ENCODE data around the gene RACK1. TPM values are rescaled to one million over a fixed set of nuclear protein-coding genes. Genes with fewer than 3 reads are reported as not detected.
A peak's percentile ranks its signal among the peaks of the same experiment; 100 is the strongest.

Gene RACK1
- total and polyA plus RNA-seq, 12 donors: 581 to 2,221 (median 640) TPM

- H3K4me1 ChIP-seq: peaks cover 11 to 70% (median 56%) of the 10 kb centered on the region in 9 donors
- H3K36me3 ChIP-seq: peaks cover 0 to 52% (median 14%) of the 10 kb centered on the region in 9 donors
- peak overlapping the region; percentile 73 to 99 (median 92) for H3K4me3 ChIP-seq
- intact Hi-C loops (cut with DNase I): loop anchor here in 8 of 10 donors (2.0 to 10.0 kb wide), 5 partner anchors 37 to 78 kb away; partner anchors contain the start of gene TRIM41 (in 1 of the 8)
- H3K27me3 ChIP-seq: no peaks in the 10 kb centered on the region
- TF ChIP-seq CTCF (IDR thresholded peaks at IDR 0.05): no peak
- H3K9me3 ChIP-seq: no peaks in the 10 kb centered on the region
- 1 to 2% methylated on average over 26 of the region's 26 CpGs for WGBS, 2 donors
- ATAC-seq: peak in 2 of 8 donors; percentile 0
- peak overlapping the region in 9 of 10 donors; percentile 99 to 100 (median 100) for H3K27ac ChIP-seq
- DNase-seq: no peak
These were observed 16.4 kb upstream of the RACK1 start for GRCh38 chr5:181259974-181260719.

GRCh38 chr5:181259283-181259682 is 15.6 kb upstream of the RACK1 start:
- TF ChIP-seq CTCF (IDR thresholded peaks at IDR 0.05): no peak
- ATAC-seq (no peak), DNase-seq (no peak)
- Histone ChIP-seq H3K4me3 (peak overlapping the region; percentile 73 to 99 (median 92)), H3K9me3 (no peaks in the 10 kb centered on the region), H3K4me1 (peaks cover 11 to 78% (median 62%) of the 10 kb centered on the region in 9 donors), H3K27me3 (no peaks in the 10 kb centered on the region), H3K27ac (peak overlapping the region in 6 of 10 donors; percentile 100), H3K36me3 (peaks cover 0 to 53% (median 11%) of the 10 kb centered on the region in 9 donors)
- intact Hi-C loops (cut with DNase I): no loop called here
- WGBS, 2 donors: 13 to 18% methylated on average over 2 of the region's 2 CpGs

- 42 to 46% methylated on average over 3 of the region's 3 CpGs for WGBS, 2 donors
- no peak for TF ChIP-seq CTCF (IDR thresholded peaks at IDR 0.05)
- Histone ChIP-seq H3K36me3 (peaks cover 0 to 53% (median 9%) of the 10 kb centered on the region in 9 donors), H3K4me3 (peak overlapping the region in 9 of 10 donors; percentile 73 to 99 (median 94)), H3K4me1 (peaks cover 11 to 83% (median 62%) of the 10 kb centered on the region in 9 donors), H3K27ac (peak overlapping the region in 1 of 10 donors; percentile 7), H3K27me3 (no peaks in the 10 kb centered on the region), H3K9me3 (no peaks in the 10 kb centered on the region)
- ATAC-seq (no peak), DNase-seq (no peak)
- intact Hi-C loops (cut with DNase I): no loop called here
These were observed 14.9 kb upstream of the RACK1 start for GRCh38 chr5:181258576-181258975.

- no peak overlapping the region for H3K4me3 ChIP-seq
- H3K27ac ChIP-seq: no peak overlapping the region
- no peak for TF ChIP-seq CTCF (IDR thresholded peaks at IDR 0.05)
- H3K27me3 ChIP-seq: no peaks in the 10 kb centered on the region
- 74 to 78% methylated on average over 7 of the region's 7 CpGs for WGBS, 2 donors
- intact Hi-C loops (cut with DNase I): no loop called here
- no peaks in the 10 kb centered on the region for H3K9me3 ChIP-seq
- peaks cover 11 to 95% (median 74%) of the 10 kb centered on the region in 9 donors for H3K4me1 ChIP-seq
- ATAC-seq: no peak
- no peak for DNase-seq
- peaks cover 0 to 73% (median 14%) of the 10 kb centered on the region in 9 donors for H3K36me3 ChIP-seq
These were observed 12.3 kb upstream of the RACK1 start for GRCh38 chr5:181255836-181256578.

All from heart right ventricle (tissue), 16 donors.